ENCODE measurements around the gene POLR1C.

- TF ChIP-seq CTCF (tag by site-specific recombination; IDR thresholded peaks at IDR 0.05) (no peak), ZNF621 (tag by site-specific recombination; IDR thresholded peaks at IDR 0.05) (no peak), ZNF140 (tag by site-specific recombination; IDR thresholded peaks at IDR 0.05) (no peak), PBX3 (CRISPR knock-in tag; IDR thresholded peaks at IDR 0.05) (no peak), ZFP3 (tag by site-specific recombination; IDR thresholded peaks at IDR 0.05; ENCODE audit: low read depth) (no peak), GLI4 (tag by site-specific recombination; IDR thresholded peaks at IDR 0.05) (no peak), KLF9 (tag by site-specific recombination; IDR thresholded peaks at IDR 0.05; ENCODE audit: low read depth) (no peak), SETDB1 (IDR thresholded peaks at IDR 0.05; ENCODE audit: insufficient read length, low read length) (no peak), HIC1 (tag by site-specific recombination; IDR thresholded peaks at IDR 0.05) (no peak)
Measured at GRCh38 chr6:43489277-43490072, 27.4 kb upstream of the POLR1C start.
